DMS79 (cell line): ENCODE measurements around the gene TMEM86A.

Source experiments
- DNase-seq: peaks from one replicate; lab custom pipeline; 2025; lab: John Stamatoyannopoulos, UW

The TMEM86A gene

DNA sequence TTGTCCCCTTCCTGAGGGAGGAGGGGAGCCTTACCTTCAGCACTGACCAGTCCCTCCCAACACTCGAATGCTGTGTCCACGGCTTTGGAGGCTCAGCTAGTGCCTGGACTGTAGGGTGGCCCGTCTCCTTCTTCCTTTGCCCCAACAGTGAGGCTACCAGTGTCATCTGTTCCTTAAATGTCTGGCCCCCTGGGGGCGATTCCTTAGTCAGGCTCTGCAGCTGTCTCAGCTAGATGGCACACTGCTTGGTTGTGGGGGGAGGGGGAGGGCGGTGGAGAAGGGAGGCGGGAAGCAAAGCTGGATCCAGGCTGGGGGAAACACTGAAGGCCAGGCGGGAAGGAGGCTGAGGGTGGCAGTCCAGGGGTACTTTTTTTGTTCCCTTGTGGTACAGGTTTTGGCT is 27.5 kb downstream of the TMEM86A start, which contains the start of gene IGSF22:
Gene IGSF22, minus strand, starts transcription at position 149 of the 400 bp plus-strand sequence. CDS start 1,952 bp downstream, outside the sequence.
- no peak for DNase-seq

GRCh38 chr11:18727479-18728236 is 29.1 kb downstream of the TMEM86A start:
- no peak for DNase-seq

DNA sequence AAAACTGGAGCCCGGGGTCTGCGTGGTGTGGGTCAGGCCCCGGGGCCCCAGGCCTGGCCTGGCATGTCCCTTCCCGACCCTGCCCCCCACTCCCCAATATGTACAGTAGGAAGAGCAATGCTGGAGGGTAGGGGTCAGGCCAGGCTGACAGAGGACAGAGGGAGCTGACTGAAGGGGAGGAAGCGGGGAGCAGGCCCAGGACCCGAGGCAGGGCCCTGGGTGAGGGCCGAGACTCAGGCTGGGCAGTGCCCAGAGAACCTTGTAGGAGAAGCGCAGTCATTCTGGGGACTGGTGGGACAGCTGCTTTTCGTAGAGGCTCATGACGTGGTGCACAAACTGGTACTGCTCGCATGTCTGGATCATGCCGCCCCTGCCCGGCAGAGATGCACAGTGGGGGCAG is 30.1 kb downstream of the TMEM86A start:
- no peak for DNase-seq

DNA sequence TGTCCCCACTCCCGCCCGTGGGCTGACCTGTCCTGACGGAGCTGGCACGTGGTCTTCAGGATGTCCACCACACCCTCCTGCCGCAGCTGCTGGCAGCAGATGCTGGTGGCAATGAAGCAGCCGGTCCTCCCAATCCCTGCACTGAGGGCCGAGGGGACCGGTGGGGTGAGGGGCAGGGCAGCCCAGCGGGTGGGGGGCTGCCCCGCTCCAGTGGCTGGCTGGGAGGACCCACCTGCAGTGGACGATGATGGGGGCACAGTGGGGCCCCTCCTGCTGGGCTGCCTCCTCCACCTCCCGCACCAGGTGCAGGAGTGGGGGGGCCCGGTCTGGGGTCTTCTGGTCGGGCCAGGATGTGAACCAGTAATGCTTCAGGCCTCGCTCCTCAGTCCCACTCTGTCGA is 30.8 kb downstream of the TMEM86A start:
- no peak for DNase-seq

DNA sequence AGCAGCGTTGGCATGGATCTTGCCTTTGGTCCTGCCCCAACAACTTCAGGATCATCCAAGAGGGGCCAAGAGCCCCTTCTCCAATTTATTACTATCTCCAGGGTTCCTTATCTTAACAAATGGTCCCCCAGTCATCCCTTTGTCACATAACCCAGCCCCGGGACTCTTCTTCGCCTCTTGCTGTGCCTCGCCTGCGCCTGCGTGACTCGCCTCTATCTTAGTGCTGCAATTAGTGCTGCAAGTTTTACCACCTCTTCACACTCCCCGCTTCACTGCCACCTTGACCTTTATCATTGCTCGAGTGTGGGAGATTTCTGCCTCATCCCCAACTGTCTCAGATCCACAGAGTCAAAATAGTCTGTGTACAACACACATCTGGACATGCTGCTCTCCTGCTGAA is 31.4 kb downstream of the TMEM86A start:
- no peak for DNase-seq

- no peak for DNase-seq
These were observed 32.9 kb downstream of the TMEM86A start for GRCh38 chr11:18731441-18731840.

DNA sequence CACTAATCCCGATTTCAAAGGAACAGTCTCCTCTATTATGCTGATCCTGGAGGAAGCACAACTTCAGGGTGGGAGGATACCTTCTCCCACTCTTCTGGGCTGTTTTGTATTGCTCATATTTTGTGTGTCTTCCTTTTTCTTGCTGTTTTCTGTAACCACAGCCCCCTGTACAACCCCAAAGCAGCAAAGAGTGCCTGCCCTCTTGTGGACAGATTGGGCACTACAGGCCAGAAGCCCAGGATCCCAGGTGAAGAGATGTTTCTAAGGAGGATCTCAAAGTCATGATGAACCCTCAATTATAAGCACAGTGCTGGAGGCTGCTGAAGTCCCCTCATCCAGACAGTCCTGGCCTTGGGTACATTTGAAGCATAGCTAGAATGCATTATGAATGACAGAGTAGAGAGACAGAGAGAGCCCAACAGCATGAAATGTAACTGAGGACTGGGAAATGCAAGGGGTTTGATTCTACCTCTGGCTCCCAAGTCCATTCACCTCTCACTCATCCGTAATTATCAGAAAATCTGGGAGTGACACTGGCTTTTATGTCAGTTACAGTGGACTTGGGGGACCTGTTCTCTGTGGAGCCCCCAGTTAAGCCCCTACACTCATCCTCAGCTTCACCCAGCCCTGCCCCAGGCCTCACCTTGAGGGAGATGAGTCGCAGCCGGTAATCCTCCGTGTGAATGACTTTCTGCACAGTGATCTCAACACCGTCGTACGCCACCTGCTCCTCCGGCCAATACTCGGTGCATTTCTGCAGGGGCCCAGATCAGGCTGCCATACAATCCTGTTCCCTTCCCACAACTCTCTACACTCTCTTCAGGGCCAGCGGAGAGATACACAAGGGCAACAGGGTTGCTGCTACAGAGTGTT is 33.6 kb downstream of the TMEM86A start:
- DNase-seq: peak; percentile 3

DNA sequence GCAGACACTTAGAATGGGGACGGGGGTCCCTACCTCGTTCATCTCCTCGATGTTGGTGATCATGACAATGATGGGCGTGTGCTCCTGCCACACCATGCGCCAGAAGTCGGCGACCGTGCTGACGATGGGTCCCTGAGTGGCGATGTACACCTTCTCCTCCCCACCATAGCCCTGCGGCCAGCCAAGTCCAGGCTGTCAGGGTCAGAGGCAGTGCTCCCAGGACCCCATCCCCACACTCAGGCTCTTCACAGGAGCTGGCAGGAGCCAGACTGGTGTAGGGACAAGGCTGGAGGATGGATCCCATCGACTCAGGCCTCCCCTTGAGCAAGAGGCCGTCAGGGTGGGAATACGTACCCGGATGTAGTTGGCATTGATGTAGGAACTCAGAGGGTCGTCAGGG is 34.6 kb downstream of the TMEM86A start:
- no peak for DNase-seq

DNA sequence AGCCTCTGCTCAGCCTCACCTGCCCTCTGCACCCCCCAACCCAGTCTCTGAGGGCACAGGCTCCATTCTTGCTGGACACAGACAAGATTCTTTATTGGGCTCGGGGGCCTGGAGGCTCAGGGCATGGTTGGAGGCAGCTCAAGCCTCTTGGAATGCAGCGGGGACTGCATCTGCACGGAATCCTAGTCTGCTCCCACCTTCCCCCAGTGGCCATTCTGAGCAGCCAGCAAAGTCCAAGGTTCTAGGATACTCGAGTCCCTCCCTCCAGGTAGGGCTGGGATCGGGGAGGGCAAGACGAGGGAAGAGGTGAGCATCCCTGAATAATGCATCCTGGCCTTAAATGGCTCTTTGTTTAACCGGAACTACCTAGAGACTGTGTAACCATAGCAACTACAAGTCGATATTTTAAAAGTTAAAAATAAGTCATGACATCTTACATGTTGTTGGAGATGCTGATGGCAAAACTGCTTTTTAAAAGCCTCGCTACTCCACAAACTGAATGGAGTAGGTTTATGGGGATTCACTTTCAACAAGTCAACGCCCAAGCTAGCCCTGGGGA is 38.1 kb downstream of the TMEM86A start:
- no peak for DNase-seq

DNA sequence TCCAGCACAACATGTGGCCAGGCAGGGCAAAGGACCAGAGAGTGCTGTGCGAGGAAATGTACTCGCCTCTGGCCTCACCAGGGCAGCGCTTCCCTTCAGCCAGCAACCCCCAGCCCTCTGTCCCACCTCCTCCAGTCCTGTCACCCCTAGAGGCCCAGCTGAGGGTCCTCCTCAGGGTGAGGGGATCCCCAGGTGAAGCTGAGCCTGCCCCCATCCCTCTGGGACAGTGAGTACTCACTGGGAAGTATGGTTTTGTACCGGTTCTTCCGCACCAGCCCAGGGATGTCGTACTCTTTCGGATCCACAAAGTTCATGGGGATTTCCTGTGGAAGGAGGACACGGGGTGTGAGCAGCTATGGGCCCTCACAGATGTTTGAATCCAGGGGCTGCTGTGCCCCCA is 39.1 kb downstream of the TMEM86A start:
- no peak for DNase-seq

- DNase-seq: no peak
These were observed 41.1 kb downstream of the TMEM86A start for GRCh38 chr11:18739685-18740084.

DNA sequence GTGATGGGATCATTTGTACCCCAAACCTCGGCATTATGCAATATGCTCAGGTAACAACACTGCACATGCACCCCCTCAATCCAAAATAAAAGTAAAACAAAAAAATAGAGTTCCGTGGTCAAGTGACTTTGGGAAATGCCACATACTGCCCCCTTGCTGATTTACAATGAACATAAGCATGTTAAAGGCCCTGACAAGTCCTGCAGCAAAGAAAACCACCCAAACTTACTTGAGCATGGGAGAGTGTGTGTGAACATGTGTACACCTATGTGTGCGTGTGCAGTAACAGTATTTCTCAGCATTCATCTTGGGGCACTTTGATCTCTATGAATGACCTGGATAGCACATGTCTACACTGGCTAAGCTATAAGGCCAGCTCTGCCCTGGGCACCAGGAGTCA is 43.2 kb downstream of the TMEM86A start:
- no peak for DNase-seq

- DNase-seq: no peak
These were observed 44.8 kb downstream of the TMEM86A start for GRCh38 chr11:18743365-18743764.

DNA sequence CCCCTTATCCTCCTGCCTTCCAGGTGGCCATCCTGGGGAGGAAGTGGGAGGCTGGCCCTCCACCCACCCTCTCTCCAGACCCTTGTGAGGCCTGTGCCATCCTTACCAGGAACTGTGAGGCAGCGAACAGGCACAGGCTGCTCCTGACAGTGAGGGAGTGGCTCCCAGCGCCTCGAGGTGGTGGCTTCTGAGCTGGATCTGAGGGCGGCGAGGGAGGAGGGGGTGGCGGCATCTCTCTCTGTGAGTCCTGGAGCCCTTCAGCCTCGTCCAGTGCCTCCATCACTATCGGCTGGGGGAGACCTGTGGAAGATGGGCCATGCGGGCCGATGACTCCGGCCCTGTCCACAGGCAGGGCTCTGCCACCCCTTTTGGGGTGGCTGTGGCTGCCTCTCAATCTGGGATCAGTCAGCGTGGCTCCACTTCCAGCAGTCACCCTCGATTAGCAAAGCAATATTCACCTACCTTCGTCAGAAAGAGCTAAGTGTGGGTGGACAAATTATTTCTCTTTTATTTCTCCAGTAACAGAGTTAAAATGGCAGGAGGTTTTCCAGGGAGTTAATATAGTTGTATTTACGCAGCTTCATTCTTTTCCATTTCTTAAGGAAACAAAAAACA is 45.4 kb downstream of the TMEM86A start:
- no peak for DNase-seq

- DNase-seq: no peak
These were observed 46.7 kb downstream of the TMEM86A start for GRCh38 chr11:18745251-18745650.

- DNase-seq: no peak
These were observed 50.3 kb downstream of the TMEM86A start for GRCh38 chr11:18748766-18749365.

DNA sequence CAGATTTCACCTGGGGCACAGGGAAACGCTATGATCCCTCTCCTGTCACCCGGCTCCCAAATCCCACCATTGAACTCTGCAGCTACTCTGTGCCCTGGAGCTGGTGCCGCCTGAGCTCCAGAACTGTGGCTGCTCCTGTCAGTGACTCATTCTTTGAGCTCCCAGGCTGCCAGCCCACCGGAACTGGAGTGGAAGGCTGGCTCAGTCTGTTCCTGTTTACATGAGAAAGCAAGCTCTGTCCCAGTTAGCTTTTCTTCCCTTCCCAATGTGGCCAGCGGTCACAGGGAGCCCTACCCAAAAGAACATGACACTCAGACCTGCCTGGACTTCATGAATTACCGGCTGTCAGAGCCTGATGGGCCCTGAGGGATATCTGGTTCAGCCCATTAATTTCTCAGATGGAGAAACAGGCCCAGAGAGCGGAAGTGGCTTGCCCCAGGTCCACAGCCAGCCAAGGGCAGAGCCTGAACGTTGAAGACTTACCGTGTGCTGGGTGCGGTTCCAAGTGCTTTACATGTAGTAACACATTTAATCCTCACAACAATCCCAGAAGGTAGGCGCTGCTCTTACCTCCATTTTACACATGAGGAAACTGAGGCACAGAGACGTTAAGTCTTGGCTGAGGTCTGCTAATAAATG is 51.2 kb downstream of the TMEM86A start:
- no peak for DNase-seq

GRCh38 chr11:18750944-18751343 is 52.4 kb downstream of the TMEM86A start:
- DNase-seq: no peak

DNA sequence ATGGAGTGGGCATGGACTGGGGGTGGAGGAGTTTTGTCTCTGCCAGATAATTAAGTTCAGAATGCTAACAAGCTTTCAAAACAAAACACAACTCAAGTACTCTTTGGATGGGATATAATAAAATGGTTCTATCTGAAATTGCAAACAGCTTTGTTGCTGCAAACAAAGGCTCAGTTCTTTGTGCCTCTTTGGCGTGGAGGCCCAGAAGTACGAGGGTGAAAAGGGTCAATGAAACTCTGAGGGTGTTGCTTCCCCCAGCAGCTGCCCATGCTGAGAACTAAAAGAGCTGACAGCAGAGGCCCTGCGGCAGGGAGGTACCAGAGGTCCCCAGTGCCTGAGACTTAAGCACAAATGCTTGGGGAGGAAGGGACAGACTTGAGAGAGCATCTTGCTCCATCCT is 53.9 kb downstream of the TMEM86A start:
- no peak for DNase-seq

- DNase-seq: no peak
These were observed 55.7 kb downstream of the TMEM86A start for GRCh38 chr11:18754308-18754707.
